BE2C (cell line): Measurements from ENCODE around the gene GYPE.
"Not testable (repeated sequence)": the region's sequence is repeated elsewhere in the genome, so short reads cannot be mapped to it uniquely, and the experiment has no call there.

Experiments
- DNase-seq: peaks from one replicate; pipeline ENCODE4 v3.0.0-alpha.2; 2020
- H3K27me3 ChIP-seq: fragments of 250-450 bp; sonication (Bioruptor Pico); 2 replicates; pipeline ENCODE4 v1.5.1; 2020; ENCODE audit warnings: mild to moderate bottlenecking
- H3K36me3 ChIP-seq: fragments of 250-450 bp; sonication (Bioruptor Pico); 2 replicates; pipeline ENCODE4 v1.5.1; 2020; ENCODE audit warnings: mild to moderate bottlenecking
- H3K4me1 ChIP-seq: fragments of 250-450 bp; sonication (Bioruptor Pico); 2 replicates; pipeline ENCODE4 v1.5.1; 2020
- H3K4me3 ChIP-seq: 2 replicates; pipeline ENCODE4 v1.5.1; 2011; ENCODE audit warnings: low read depth, low read length
- H3K9me3 ChIP-seq: fragments of 250-450 bp; sonication (Bioruptor Pico); 2 replicates; pipeline ENCODE4 v1.5.1; 2020
- TF ChIP-seq, protein P1 (sequence below): IDR thresholded peaks from 2 replicates; pipeline ENCODE4 v1.5.1; 2012; ENCODE audit warnings: mild to moderate bottlenecking, low read depth, low read length

The GYPE gene

DNA sequence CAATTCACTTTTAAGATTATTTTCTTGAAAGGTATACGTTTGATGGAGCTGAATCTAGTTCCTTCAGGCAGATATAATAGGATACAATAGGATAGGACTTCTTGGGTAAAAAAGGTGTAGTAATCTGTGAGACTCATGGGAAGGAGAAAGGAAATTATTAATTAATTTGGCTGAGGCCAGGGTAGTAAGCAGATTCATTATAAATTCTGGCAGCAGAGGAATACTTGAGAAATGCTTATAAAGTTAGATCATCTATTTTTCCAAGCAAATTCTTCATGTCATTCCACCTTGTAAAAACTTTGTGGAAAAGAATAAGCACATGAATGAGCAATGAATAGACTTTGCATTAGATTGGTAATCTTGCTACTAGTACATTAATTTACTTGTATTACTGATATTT lies 46.9 kb downstream of the GYPE start:
- DNase-seq = no peak
- no peaks in the 10 kb centered on the region for H3K4me1 ChIP-seq
- no peak overlapping the region for H3K4me3 ChIP-seq
- H3K27me3 ChIP-seq = no peaks in the 10 kb centered on the region
- no peaks in the 10 kb centered on the region for H3K9me3 ChIP-seq
- H3K36me3 ChIP-seq = no peaks in the 10 kb centered on the region
- TF ChIP-seq, protein P1, sequence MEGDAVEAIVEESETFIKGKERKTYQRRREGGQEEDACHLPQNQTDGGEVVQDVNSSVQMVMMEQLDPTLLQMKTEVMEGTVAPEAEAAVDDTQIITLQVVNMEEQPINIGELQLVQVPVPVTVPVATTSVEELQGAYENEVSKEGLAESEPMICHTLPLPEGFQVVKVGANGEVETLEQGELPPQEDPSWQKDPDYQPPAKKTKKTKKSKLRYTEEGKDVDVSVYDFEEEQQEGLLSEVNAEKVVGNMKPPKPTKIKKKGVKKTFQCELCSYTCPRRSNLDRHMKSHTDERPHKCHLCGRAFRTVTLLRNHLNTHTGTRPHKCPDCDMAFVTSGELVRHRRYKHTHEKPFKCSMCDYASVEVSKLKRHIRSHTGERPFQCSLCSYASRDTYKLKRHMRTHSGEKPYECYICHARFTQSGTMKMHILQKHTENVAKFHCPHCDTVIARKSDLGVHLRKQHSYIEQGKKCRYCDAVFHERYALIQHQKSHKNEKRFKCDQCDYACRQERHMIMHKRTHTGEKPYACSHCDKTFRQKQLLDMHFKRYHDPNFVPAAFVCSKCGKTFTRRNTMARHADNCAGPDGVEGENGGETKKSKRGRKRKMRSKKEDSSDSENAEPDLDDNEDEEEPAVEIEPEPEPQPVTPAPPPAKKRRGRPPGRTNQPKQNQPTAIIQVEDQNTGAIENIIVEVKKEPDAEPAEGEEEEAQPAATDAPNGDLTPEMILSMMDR = no peak

DNA sequence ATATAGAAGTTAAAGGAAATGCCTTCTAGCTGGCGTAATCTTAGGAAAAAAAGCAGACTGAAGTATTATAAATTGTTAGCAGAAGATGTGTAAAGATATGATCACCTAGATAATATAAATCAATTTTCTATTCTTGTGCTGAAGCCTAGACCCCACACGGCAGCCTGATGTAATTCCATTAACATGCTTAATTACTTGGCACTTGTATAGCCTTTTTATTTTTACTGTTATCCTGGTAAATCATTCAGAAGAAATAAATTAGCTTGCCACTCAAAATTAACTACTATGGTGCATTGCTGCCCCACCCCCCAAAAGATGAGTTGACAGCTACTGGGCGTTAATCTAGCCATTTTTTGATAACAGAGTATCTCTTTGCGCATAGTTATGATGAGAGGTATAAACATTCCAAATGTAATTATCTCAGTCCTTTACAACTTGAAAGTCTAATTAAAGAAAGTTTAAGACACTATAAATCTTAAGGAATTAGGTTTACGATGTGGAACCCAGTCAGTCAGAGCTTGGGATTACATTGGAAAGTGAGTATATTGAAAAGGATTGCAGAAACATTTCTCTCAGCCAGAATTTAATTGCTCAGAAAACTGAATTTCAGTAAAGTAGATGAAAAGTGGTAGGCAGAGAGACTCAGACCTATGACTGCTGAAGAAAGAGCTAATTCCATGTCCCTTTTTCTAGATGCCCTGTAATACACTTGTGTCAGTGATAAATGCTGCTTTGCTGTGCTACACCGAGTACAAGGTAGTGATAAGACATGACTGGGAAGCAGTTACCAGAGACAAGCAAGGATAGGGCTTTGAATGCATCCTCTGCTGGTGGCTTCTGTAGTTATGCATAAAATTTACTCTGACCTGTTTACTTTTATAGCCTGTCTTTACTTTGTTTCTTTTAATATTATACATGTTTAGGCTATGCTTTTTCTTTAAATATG lies 47.7 kb downstream of the GYPE start:
- H3K4me1 ChIP-seq, H3K9me3 ChIP-seq: not testable (repeated sequence)

DNA sequence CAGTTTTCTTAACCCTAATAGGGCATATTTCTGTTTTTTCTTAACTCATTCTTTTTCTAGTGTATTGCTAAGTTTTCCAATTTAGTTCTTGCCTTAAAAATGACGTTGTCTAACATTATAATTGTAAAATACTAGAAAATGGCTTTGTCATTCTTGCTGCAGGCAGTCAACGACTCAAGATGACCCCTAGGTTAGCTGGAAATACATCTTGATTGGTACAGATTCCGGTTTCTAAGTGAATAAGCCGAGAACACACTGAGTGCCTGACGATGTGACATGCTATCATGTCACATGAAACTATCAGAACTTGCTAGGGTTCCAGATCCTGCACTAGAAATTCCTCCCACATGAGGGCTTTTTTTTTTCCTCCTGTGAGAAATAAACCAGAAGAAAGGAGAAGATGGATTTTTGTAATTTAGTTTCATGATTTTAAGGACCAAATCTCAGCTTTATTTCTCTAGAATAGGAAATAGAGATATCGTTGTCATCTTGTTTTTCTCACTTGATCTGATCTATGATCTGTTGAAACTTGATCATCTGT lies 49.3 kb downstream of the GYPE start:
- H3K4me3 ChIP-seq, H3K4me1 ChIP-seq, H3K9me3 ChIP-seq, H3K36me3 ChIP-seq, H3K27me3 ChIP-seq, DNase-seq: not testable (repeated sequence)

More for the DNA sequence above, 47.7 kb downstream of the GYPE start:
- H3K4me3 ChIP-seq, H3K27me3 ChIP-seq, H3K36me3 ChIP-seq, DNase-seq: not testable (repeated sequence)

DNA sequence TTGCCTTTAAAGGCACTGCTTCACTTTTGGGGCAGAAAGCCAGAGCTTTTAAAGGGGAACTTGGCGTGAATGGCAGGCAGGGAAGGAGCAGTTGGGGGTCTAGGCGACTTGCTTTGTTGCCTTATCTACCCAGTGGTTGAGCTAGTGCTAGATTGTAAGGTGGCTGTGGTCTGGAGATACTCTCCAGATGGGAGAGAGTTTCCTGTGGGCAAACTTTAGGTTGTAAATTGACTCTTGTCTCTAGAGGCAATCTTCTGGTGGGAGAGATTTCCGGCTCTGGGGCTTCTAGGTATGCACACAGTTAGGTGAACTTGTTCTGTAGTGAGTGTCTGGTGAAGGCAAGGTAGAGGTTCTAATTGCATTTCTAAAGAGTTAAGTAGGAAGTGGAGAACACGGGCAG lies 50.7 kb downstream of the GYPE start:
- H3K4me3 ChIP-seq, DNase-seq: not testable (repeated sequence)

DNA sequence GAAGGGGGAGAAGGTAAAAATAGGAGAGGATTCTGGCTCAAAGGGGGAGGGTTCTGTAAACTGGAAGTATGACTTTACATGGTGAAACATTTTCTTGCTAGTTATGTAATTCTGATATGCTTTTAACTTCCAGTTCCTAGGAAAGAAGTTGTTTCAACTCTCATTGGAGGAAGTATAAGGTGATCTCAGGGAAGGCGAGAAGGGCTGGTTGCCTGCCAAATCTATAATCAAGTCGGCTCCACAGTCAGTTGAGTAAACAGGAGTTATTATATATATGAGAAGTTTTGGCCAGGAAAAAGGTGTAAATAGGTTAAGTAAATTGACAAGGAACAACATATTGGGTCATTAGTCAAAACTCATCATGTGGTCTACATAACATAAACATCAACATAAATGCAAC lies 56.1 kb downstream of the GYPE start:
- not testable (repeated sequence) for H3K4me3 ChIP-seq, H3K9me3 ChIP-seq, DNase-seq, H3K4me1 ChIP-seq, H3K36me3 ChIP-seq, H3K27me3 ChIP-seq

More for the DNA sequence above, 50.7 kb downstream of the GYPE start:
- not testable (repeated sequence) for H3K36me3 ChIP-seq, H3K27me3 ChIP-seq, H3K9me3 ChIP-seq, H3K4me1 ChIP-seq

DNA sequence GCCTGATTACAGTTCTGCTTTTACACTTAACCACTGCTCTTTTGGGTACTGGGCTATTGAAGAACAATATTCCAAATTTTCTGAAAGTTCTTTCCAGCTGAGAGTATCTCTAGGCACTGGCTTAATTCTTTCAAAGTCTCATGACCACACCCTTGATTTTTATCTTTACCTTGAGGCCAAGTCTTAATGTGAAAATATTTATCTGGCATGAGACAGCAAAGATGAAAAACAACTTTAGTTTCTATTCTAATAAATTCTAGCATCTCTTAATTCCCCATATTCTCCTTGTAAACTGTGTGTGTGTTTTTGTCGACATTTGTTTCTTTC lies 61.9 kb downstream of the GYPE start:
- not testable (repeated sequence) for H3K9me3 ChIP-seq, DNase-seq, H3K4me1 ChIP-seq, H3K27me3 ChIP-seq, H3K36me3 ChIP-seq, H3K4me3 ChIP-seq

DNA sequence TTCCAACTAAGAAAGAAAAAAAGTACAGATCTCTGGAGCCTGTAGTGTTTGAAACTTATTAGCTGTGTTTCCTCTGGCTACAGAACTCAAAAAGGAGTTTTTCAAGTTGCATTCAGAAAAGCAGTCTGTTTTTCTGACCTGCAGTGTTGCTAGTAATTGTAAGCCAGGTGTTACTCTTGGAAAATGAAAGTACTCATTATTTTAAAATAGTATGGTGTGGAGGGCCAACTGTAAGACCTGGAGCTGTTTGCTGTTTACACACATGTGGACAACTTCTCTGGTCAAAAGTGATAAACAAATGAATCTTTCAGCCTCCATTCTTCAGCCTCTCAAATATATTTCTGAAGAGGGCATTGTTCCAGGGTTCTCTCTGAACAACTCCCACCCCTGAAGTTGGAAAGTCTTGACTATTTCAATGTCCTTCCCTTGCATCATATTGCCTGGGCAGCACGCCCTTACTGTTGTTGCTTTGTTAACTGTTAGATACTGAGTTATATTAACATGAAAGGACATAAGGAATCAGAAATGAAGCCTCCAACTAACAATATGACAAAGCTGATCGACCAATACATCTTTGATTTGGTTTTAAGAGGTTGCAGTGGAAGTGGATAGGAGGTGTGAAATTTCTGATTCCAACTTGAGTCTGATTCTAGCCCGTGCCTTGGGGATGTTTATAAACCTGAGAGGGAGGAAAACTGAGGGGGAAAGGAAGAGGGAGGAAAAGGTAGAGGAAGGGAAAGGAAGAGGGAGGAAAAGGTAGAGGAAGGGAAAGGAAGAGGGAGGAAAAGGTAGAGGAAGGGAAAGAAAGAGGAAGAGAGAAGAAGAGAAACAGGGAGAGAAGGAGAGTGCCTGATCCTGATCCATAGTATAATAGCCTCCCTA lies 62.5 kb downstream of the GYPE start:
- H3K4me3 ChIP-seq, H3K4me1 ChIP-seq, H3K27me3 ChIP-seq, H3K36me3 ChIP-seq, DNase-seq, H3K9me3 ChIP-seq: not testable (repeated sequence)

DNA sequence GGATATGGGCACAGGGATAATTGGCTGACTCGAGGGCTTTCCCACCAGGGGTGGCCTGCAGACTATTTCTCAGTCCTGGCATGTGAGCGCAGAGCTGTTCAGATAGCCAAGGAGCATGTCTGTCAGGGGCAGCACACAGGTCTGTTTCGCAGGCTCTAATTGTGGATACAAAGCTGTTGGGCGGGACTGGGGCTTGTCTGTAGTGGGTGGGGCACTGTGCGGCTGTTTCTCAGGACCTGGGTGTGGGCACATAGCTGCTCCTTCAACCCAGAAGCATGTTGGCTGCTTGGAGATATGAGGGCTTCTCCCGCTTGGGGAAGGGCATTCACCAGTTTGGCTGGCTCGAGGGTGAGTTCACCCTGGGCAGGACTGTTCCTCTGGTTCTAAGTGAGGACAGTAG lies 65.9 kb downstream of the GYPE start:
- not testable (repeated sequence) for DNase-seq, H3K27me3 ChIP-seq, H3K4me1 ChIP-seq, H3K4me3 ChIP-seq, H3K9me3 ChIP-seq, H3K36me3 ChIP-seq

DNA sequence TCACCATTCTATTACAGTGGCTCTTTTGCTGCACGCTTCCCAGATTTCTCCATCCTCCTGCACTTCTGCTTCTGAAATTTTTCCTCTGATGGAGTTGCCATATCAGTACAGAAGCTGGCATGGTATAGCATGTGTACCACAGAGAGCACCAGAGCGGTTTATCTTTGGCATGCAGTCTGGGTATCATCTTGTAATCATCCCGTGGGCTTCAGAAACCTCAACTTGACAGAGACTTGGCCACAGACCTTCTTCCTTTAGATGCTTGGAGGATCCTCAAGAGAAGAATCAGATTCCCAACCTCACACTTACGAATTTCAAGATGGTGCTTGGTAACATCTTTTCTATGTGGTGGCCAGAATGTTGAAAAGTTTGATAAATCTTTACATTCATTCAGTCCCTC lies 71.2 kb downstream of the GYPE start:
- not testable (repeated sequence) for H3K4me1 ChIP-seq, H3K36me3 ChIP-seq, DNase-seq, H3K4me3 ChIP-seq, H3K9me3 ChIP-seq, H3K27me3 ChIP-seq

DNA sequence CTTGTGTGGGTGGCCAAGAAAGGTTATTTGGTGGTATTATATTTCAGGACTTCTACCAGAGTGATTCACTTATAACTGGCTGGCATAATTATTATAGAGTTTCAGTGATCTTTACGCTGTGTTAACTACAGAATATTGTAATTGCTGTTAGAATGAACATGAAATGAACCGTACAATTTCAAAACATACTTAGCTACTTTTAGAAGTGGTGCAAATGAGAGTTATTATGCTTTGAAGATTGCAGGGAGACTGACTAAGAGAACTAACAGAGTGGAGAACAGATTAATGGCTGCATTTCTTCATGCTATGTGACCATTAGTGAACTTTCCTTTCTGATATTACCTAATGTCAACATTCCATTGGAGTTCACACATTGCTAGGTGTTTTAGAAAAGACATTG lies 71.7 kb downstream of the GYPE start:
- not testable (repeated sequence) for H3K36me3 ChIP-seq, H3K4me1 ChIP-seq, H3K9me3 ChIP-seq, H3K4me3 ChIP-seq, H3K27me3 ChIP-seq, DNase-seq

DNA sequence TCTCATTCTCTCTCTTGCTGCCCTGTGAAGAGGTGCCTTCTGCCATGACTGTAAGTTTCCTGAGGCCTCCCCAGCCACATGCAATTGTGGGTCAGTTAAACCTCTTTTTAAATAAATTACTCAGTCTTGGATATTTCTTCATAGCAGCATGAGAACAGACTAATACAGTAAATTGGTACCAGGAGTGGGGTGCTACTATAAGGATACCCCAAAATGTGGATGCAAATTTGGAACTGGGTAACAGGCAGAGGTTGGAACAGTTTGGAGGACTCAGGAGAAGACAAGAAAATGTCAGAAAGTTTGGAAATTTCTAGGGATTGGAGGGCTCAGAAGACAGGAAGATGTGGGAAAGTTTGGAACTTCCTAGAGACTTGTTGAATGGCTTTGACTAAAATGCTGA lies 74.8 kb downstream of the GYPE start:
- not testable (repeated sequence) for H3K4me1 ChIP-seq, H3K9me3 ChIP-seq, DNase-seq, H3K4me3 ChIP-seq, H3K27me3 ChIP-seq, H3K36me3 ChIP-seq

DNA sequence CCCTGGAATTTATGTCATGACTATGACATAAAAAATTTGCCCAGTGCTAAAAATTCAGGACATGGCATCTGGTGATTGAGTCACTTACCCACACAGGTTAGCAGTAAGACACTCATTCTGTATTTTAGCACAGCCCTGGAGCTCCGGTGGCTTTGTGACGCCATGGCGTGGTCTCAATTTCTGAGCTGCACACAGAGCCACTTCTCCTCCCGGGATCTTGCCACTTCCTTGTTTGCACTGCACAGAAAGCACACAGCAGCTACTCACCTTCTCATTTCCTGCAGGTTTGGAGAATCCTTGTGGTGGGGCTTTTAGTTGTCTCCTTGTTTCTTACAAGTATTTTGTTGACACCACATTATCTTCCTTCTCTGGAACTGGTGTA lies 76.1 kb downstream of the GYPE start:
- not testable (repeated sequence) for H3K9me3 ChIP-seq, H3K27me3 ChIP-seq, H3K4me1 ChIP-seq, DNase-seq, H3K4me3 ChIP-seq, H3K36me3 ChIP-seq
